ENCODE measurements around the gene ALOX15. TPM values are rescaled to one million over a fixed set of nuclear protein-coding genes. Genes with fewer than 3 reads are reported as not detected.
"Not testable (repeated sequence)": the region's sequence is repeated elsewhere in the genome, so short reads cannot be mapped to it uniquely, and the experiment has no call there.

The ALOX15 gene
- total and polyA plus RNA-seq, 7 donors, result 0.28 to 0.81 (median 0.60) TPM; not detected in 2

DNA sequence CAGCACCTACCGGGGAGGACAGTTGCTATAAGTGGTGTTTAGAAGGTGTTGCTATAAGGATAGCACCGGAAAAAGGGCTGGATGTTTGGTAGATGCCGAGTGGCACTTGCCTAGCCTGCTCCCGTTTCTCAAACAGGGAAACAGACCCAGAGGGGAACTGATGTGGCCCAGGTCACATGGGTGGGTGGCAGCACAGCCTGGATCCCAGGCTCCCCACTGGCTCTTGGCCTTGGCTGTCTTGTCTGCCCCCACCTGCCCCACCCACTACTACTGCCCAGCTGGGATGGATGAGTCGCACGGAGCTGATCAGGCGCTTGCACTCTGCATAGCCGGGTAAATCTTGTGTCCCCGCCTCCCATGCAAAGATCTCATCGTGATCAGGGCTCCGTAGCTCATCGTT, 49.9 kb downstream of the ALOX15 start:
- no peaks in the 10 kb centered on the region for H3K9me3 ChIP-seq
- no peaks in the 10 kb centered on the region for H3K4me1 ChIP-seq
- H3K4me3 ChIP-seq, result no peak overlapping the region
- no peak overlapping the region for H3K27ac ChIP-seq
- intact Hi-C loops (cut with DNase I), result no loop called here
- DNase-seq, result no peak
- H3K27me3 ChIP-seq, result no peaks in the 10 kb centered on the region
- WGBS, 2 donors, result 50 to 73% methylated on average over 12 of the region's 12 CpGs
- no peak for TF ChIP-seq EP300 (IDR thresholded peaks at IDR 0.05)
- no peak for TF ChIP-seq POLR2A (IDR thresholded peaks at IDR 0.05)
- H3K36me3 ChIP-seq, result no peaks in the 10 kb centered on the region

DNA sequence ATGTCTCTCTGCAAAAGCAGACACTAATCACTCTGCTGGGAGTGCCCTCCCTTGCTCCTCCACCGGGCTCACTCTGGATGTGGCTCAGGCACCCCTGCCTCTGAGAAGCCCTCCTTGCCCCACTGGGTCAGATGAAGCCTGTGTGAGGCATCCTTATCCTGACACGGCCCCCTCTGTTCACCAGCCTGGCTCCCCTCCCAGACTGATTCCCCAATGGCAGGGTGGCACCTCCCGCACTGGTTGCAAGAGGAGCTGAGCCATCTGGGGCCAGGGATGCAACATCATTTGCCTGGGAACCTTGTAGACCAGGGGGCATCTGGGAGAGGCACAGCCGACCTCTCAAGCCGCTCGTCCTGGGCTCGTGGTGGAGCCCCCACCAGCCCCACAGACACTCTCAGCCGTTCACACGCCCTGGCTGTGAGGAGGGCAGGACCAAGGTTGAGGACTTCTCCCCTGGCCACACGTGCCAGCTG, 50.5 kb downstream of the ALOX15 start:
- peak; percentile 60 for DNase-seq
- Histone ChIP-seq H3K36me3 (no peaks in the 10 kb centered on the region), H3K4me1 (no peaks in the 10 kb centered on the region), H3K27ac (no peak overlapping the region), H3K9me3 (no peaks in the 10 kb centered on the region), H3K27me3 (no peaks in the 10 kb centered on the region), H3K4me3 (no peak overlapping the region)
- 51 to 81% methylated on average over 10 of the region's 10 CpGs for WGBS, 2 donors
- TF ChIP-seq EP300 (IDR thresholded peaks at IDR 0.05) (no peak), POLR2A (IDR thresholded peaks at IDR 0.05) (no peak), POLR2AphosphoS5 (IDR thresholded peaks at IDR 0.05) (no peak)
- TF ChIP-seq, protein P1, sequence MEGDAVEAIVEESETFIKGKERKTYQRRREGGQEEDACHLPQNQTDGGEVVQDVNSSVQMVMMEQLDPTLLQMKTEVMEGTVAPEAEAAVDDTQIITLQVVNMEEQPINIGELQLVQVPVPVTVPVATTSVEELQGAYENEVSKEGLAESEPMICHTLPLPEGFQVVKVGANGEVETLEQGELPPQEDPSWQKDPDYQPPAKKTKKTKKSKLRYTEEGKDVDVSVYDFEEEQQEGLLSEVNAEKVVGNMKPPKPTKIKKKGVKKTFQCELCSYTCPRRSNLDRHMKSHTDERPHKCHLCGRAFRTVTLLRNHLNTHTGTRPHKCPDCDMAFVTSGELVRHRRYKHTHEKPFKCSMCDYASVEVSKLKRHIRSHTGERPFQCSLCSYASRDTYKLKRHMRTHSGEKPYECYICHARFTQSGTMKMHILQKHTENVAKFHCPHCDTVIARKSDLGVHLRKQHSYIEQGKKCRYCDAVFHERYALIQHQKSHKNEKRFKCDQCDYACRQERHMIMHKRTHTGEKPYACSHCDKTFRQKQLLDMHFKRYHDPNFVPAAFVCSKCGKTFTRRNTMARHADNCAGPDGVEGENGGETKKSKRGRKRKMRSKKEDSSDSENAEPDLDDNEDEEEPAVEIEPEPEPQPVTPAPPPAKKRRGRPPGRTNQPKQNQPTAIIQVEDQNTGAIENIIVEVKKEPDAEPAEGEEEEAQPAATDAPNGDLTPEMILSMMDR (IDR thresholded peaks at IDR 0.05), result no peak
- intact Hi-C loops (cut with DNase I), result no loop called here

DNA sequence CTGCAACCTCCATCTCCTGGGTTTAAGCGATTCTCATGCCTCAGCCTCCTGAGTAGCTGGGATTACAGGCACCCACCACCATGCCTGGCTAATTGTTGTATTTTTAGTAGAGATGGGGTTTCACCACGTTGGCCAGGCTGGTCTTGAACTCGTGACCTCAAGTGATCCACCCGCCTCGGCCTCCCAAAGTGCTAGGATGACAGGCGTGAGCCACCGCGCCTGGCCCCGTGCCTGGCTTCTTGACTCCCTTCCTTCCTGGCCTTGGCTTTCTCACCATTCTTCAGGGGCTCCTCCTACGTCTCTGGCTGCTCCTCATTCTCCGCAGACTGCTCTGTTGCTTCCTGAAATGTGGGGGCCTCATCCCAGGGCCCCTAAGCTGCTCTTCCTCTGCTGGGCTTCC, 51.4 kb downstream of the ALOX15 start:
- H3K4me3 ChIP-seq; H3K36me3 ChIP-seq; intact Hi-C loops (cut with DNase I); H3K27me3 ChIP-seq; DNase-seq; H3K4me1 ChIP-seq; H3K27ac ChIP-seq; H3K9me3 ChIP-seq: not testable (repeated sequence)
- WGBS, 2 donors, result 68 to 79% methylated on average over 11 of the region's 11 CpGs

DNA sequence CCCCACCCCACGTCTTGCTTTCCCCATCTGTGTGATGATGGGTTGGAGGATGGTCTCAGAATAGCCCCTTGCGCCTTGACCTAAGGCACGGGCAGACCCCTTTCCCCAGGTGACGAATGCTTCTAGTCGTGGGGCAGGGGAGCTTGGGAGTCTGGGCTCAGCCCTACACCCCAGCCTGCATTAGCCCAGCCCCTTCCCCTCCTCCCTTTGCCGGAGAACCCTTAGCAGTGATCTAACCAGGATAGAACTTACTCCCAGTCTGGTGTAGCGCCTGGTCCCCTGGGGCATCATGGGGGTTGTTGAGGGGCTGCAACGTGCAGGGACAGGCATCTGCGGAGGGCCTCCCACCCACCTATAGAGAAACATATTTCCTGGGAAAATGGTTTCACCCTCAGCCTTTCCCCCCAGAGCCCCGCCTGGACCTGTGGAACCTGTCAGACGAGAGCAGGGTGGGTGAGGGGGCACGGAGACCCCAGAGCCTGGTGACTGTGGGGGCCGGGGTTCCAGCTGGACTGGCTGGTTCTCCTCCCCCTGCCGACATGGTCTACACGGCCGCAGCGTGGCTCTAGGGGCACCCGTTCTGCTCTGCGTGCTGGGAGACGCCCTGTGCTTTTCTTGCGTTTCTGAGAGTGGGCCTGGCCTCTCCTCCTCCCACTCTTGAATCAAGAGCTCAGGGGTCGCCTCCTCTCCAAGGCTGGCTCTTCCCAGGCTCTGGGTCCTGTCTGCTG, 52.4 kb downstream of the ALOX15 start:
- peaks cover 0 to 11% (median 10%) of the 10 kb centered on the region in 4 donors for H3K4me1 ChIP-seq
- H3K4me3 ChIP-seq, result no peak overlapping the region
- intact Hi-C loops (cut with DNase I), result no loop called here
- no peaks in the 10 kb centered on the region for H3K9me3 ChIP-seq
- no peaks in the 10 kb centered on the region for H3K36me3 ChIP-seq
- TF ChIP-seq POLR2AphosphoS5 (IDR thresholded peaks at IDR 0.05) (no peak), EP300 (IDR thresholded peaks at IDR 0.05) (no peak), POLR2A (IDR thresholded peaks at IDR 0.05) (no peak)
- TF ChIP-seq, protein P1 (IDR thresholded peaks at IDR 0.05), result no peak
- no peak overlapping the region for H3K27ac ChIP-seq
- peaks cover 13 to 18% (median 13%) of the 10 kb centered on the region in 3 donors for H3K27me3 ChIP-seq
- DNase-seq, result no peak
- 67 to 84% methylated on average over 22 of the region's 22 CpGs for WGBS, 2 donors

DNA sequence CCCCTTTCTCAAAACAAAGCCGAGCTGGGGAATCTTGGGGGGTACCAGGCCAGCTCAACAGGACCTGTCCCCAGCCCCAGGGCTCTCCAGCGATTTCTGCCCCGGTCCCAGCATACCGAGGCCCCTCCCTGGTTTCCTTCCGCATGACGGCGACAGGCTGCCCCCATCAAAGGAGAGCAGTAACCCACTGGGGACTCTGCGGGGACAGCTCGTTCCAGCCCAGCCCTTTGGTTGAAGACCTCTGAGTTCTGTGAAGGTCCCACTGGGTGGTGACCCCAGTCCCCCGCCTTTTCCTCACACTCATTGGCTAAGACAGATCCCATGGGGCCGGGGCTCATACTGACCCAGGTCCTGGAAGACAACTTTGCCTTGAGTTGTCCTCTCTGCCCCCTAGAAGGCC, 53.1 kb downstream of the ALOX15 start:
- peak; percentile 62 for DNase-seq
- peaks cover 0 to 17% (median 15%) of the 10 kb centered on the region in 4 donors for H3K4me1 ChIP-seq
- H3K27me3 ChIP-seq, result peaks cover 17 to 25% (median 19%) of the 10 kb centered on the region in 3 donors
- H3K9me3 ChIP-seq, result no peaks in the 10 kb centered on the region
- WGBS, 2 donors, result 74 to 87% methylated on average over 11 of the region's 11 CpGs
- H3K4me3 ChIP-seq, result no peak overlapping the region
- intact Hi-C loops (cut with DNase I), result no loop called here
- peak overlapping the region in 1 of 4 donors; percentile 38 for H3K27ac ChIP-seq
- TF ChIP-seq EP300 (IDR thresholded peaks at IDR 0.05) (peak in 1 of 4 donors; percentile 10), POLR2AphosphoS5 (IDR thresholded peaks at IDR 0.05) (peak in 1 of 4 donors; percentile 11)
- TF ChIP-seq, protein P1 (IDR thresholded peaks at IDR 0.05), result no peak
- no peaks in the 10 kb centered on the region for H3K36me3 ChIP-seq
